MCF 10A (cell line): ENCODE measurements around the gene TCIRG1. TPM values are rescaled to one million over a fixed set of nuclear protein-coding genes. Genes with fewer than 3 reads are reported as not detected.
A peak's percentile ranks its signal among the peaks of the same experiment; 100 is the strongest.

Source experiments
- BruUV-seq: library from RNA; stranded (reverse); fragments of 400-500 nt; replicated peaks from 2 replicates; lab custom pipeline; 2021; lab: Mats Ljungman, UMichigan
- CTCF ChIA-PET: fragments of 300-600 bp; sonication (Branson Sonifier 250); formaldehyde crosslinking; extraction: SDS; loops from one replicate; lab custom pipeline; 2021; ENCODE audit warnings: antibody characterized with exemption, inconsistent platforms; lab: Yijun Ruan, JAX
- POLR2A ChIA-PET: fragments of 300-600, 350-650 bp; sonication (Branson Sonifier 250); formaldehyde crosslinking; extraction: SDS; loops from one replicate; lab custom pipeline; 2020; ENCODE audit warnings: antibody characterized with exemption, inconsistent platforms; lab: Yijun Ruan, JAX
- DNase-seq: peaks from one replicate; pipeline ENCODE4 v3.0.0-alpha.2; 2018; ENCODE audit not compliant: unreplicated experiment
- H3K27ac Mint-ChIP-seq: one replicate; pipeline ENCODE4 v1.8.0; 2022; ENCODE audit warnings: mild to moderate bottlenecking, low read depth, mixed read lengths; ENCODE audit not compliant: unreplicated experiment
- H3K27me3 Mint-ChIP-seq: one replicate; pipeline ENCODE4 v1.8.0; 2022; ENCODE audit warnings: mixed read lengths; ENCODE audit not compliant: insufficient read depth, unreplicated experiment
- H3K36me3 Mint-ChIP-seq: one replicate; pipeline ENCODE4 v1.8.0; 2022; ENCODE audit warnings: mild to moderate bottlenecking, moderate library complexity, mixed read lengths; ENCODE audit not compliant: insufficient read depth, unreplicated experiment
- H3K4me1 Mint-ChIP-seq: one replicate; pipeline ENCODE4 v1.8.0; 2022; ENCODE audit warnings: mixed read lengths; ENCODE audit not compliant: insufficient read depth, unreplicated experiment
- H3K4me3 Mint-ChIP-seq: one replicate; pipeline ENCODE4 v1.8.0; 2022; ENCODE audit warnings: mild to moderate bottlenecking, moderate library complexity, mixed read lengths; ENCODE audit not compliant: unreplicated experiment
- H3K9me3 Mint-ChIP-seq: one replicate; pipeline ENCODE4 v1.8.0; 2022; ENCODE audit warnings: mixed read lengths; ENCODE audit not compliant: unreplicated experiment
- intact Hi-C: fragments of 100-400 bp; cut with micrococcal nuclease; formaldehyde crosslinking; loops from 2 replicates; pipeline ENCODE4 v1.14.1; 2022
- total RNA-seq: library from RNA; stranded (reverse); gene quantifications from 2 replicates; pipeline ENCODE4 v1.2.3, GENCODE V29; 2022
- TF ChIP-seq, protein P1 (sequence below): fragments of 200-600 bp; IDR thresholded peaks from one replicate; pipeline ENCODE4 v1.8.0; 2022; ENCODE audit warnings: antibody characterized with exemption, mild to moderate bottlenecking; ENCODE audit not compliant: unreplicated experiment

Gene TCIRG1
- total RNA-seq, 1 experiment from 2014 or later: 12.3 TPM

- peaks cover 26% of the 10 kb centered on the region for H3K4me1 Mint-ChIP-seq
- intact Hi-C loops: loop anchor here (1.0 kb wide), 1 partner anchor 13 kb away; no protein-coding TSS in a partner anchor
- H3K27me3 Mint-ChIP-seq: no peaks in the 10 kb centered on the region
- H3K4me3 Mint-ChIP-seq: no peak overlapping the region
- ChIA-PET CTCF (interaction anchor here (0.6 to 1.0 kb wide), 2 partner anchors 19 to 89 kb away, joined by 3 read pairs; no protein-coding TSS in a partner anchor), POLR2A (interaction anchor here (1.4 to 2.1 kb wide), 3 partner anchors 15 to 19 kb away, joined by 5 to 13 read pairs (median 5); partner anchors contain the start of gene ALDH3B1)
- no TSS peak for BruUV-seq
- H3K27ac Mint-ChIP-seq: peak overlapping the region; percentile 89
- H3K36me3 Mint-ChIP-seq: peaks cover 49% of the 10 kb centered on the region
- DNase-seq: no peak
- TF ChIP-seq, protein P1, sequence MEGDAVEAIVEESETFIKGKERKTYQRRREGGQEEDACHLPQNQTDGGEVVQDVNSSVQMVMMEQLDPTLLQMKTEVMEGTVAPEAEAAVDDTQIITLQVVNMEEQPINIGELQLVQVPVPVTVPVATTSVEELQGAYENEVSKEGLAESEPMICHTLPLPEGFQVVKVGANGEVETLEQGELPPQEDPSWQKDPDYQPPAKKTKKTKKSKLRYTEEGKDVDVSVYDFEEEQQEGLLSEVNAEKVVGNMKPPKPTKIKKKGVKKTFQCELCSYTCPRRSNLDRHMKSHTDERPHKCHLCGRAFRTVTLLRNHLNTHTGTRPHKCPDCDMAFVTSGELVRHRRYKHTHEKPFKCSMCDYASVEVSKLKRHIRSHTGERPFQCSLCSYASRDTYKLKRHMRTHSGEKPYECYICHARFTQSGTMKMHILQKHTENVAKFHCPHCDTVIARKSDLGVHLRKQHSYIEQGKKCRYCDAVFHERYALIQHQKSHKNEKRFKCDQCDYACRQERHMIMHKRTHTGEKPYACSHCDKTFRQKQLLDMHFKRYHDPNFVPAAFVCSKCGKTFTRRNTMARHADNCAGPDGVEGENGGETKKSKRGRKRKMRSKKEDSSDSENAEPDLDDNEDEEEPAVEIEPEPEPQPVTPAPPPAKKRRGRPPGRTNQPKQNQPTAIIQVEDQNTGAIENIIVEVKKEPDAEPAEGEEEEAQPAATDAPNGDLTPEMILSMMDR: no peak
- H3K9me3 Mint-ChIP-seq: no peaks in the 10 kb centered on the region
These were observed 11.2 kb upstream of the TCIRG1 start for GRCh38 chr11:68027667-68028066.

DNA sequence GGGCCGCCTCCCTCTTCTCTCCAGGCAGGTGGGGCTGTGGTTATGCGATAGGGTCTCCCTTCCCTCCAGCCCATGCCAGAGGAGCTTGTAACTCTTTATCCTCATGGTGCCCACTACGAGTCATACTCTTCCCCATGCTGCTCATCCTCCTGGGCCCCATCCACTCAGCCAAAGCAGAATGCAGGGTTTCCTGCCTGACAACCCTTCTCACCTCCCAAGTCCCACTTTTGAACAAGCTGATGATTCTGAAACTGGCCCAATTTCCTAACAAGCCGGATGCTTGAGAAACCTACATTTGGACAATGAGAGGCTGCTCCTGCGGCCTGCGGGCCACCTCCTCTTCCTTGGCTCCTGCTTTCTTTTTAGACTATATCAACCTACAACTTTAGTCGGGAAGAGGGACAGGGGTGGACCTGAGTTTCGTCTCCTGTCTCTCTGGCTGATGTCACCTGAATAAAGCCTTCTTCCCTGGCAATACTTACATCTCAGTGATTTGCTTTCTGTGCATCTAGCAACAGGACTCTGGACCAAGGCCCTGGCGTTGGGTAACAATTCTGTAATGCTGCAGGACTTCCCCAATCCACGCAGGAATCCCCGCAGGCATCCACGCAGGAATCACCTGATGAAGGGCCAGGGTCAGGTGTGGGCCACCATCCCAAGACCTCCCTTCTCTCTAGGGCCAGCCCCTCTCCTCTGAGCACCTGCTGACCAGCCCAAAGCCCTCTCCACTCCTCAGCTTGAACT lies 9.9 kb upstream of the TCIRG1 start:
- intact Hi-C loops: loop anchor here (1.0 kb wide), 1 partner anchor 15 kb away; no protein-coding TSS in a partner anchor
- Mint-ChIP-seq H3K4me1 (peaks cover 26% of the 10 kb centered on the region), H3K27me3 (no peaks in the 10 kb centered on the region), H3K9me3 (no peaks in the 10 kb centered on the region), H3K36me3 (peaks cover 45% of the 10 kb centered on the region), H3K4me3 (peak overlapping the region; percentile 92), H3K27ac (peak overlapping the region; percentile 89)
- TF ChIP-seq, protein P1: no peak
- CTCF ChIA-PET: interaction anchor here (0.6 to 1.7 kb wide), 2 partner anchors 9 to 16 kb away, joined by 3 read pairs; no protein-coding TSS in a partner anchor
- DNase-seq: no peak
- BruUV-seq: TSS peak; percentile 25
- POLR2A ChIA-PET: interaction anchor here (0.5 to 3.8 kb wide), 6 partner anchors 10 to 90 kb away, joined by 3 to 59 read pairs (median 4); partner anchors contain the start of genes ALDH3B1 and TCIRG1

DNA sequence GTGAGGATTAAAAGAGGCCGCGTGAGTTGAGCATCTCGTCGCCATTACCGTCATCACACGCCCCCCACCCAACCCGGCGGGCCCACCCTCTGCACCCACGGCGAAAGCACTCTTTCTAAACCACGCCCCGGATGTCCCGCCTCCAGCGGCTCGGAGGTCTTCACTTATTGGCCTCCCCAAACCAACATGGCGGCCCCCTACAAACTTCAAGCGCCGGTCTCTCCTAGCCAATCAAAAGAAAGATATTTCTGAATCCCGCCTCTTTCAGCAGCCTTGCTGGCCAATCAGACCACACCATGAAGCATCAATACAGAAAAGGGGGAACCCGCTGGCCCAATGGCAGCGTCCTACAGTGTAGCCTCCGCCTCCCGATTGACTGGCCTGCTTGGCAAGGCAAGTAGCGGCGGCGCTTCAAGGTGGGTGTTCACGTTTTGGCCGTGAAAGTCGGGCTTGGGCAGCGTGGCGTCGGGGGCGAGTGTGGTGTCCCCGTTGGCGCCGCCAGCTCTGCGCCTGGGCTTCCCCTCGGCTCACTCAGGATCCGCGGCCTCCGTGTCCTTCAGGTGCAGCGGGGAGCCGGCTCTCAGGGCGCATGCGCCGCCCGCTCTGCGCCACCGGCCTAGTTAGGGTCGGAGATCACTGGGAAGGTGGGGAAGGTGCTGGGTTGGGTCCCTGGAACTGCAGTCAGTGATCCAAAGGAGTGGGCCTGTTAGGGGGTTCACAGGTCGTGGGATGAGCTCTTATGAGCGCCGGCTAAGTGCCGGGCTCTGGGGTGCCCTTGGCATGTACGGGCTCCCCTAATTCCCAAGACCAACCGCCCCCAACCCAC lies 8.3 kb upstream of the TCIRG1 start, which contains the start of gene NDUFS8:
NDUFS8 (plus strand) TSS at position 364 of the 826 bp plus-strand sequence. CDS start 1,471 bp downstream, outside the sequence.
- BruUV-seq: no TSS peak
- peak; percentile 99 for DNase-seq
- Mint-ChIP-seq H3K9me3 (no peaks in the 10 kb centered on the region), H3K4me3 (peak within 1 kb of the TSS; percentile 92), H3K27me3 (no peaks in the 10 kb centered on the region), H3K4me1 (peaks cover 26% of the 10 kb centered on the region), H3K36me3 (peaks cover 40% of the 10 kb centered on the region), H3K27ac (peak within 1 kb of the TSS; percentile 89)
- ChIA-PET CTCF (interaction anchor here (0.9 to 1.9 kb wide), 2 partner anchors 8 to 20 kb away, joined by 3 to 10 read pairs; partner anchors contain the start of gene ALDH3B1), POLR2A (interaction anchor here (0.7 to 3.8 kb wide), 9 partner anchors 9 to 493 kb away, joined by 3 to 59 read pairs (median 4); partner anchors contain the start of genes ALDH3B1 and TCIRG1)
- intact Hi-C loops: loop anchor here (1.0 kb wide), 1 partner anchor 21 kb away; no protein-coding TSS in a partner anchor
- TF ChIP-seq, protein P1: no peak
